Stomach smooth muscle (tissue), 2 donors: ENCODE measurements around the gene MAP10.

Experiments used
- H3K27ac ChIP-seq: one replicate; pipeline ENCODE4 v1.7.0; 2013; ENCODE audit warnings: mild to moderate bottlenecking, low read length, inconsistent platforms
- H3K27me3 ChIP-seq, 2 donors: one replicate each; pipeline ENCODE4 v1.7.0; 2013; ENCODE audit warnings: low read length in 2 of 2; ENCODE audit not compliant: insufficient read depth in 2 of 2, control insufficient read depth in 1 of 2
- H3K36me3 ChIP-seq, 2 donors: one replicate each; pipeline ENCODE4 v1.7.0; 2013; ENCODE audit warnings: low read length in 2 of 2; ENCODE audit not compliant: control insufficient read depth in 2 of 2, insufficient read depth in 2 of 2
- H3K4me1 ChIP-seq: one replicate; pipeline ENCODE4 v1.7.0; 2013; ENCODE audit warnings: low read length; ENCODE audit not compliant: control insufficient read depth, insufficient read depth
- H3K4me3 ChIP-seq, 2 donors: one replicate each; pipeline ENCODE4 v1.7.0; 2013; ENCODE audit warnings: low read length in 2 of 2
- H3K9ac ChIP-seq, 2 donors: one replicate each; pipeline ENCODE4 v1.7.0; 2013; ENCODE audit warnings: low read length in 2 of 2, mild to moderate bottlenecking in 1 of 2
- H3K9me3 ChIP-seq, 2 donors: one replicate each; pipeline ENCODE4 v1.7.0; 2013; ENCODE audit warnings: low read length in 2 of 2; ENCODE audit not compliant: control insufficient read depth in 2 of 2
- donor health status: healthy.
- donor health status: Pancreatic carcinoma.

The MAP10 gene

DNA sequence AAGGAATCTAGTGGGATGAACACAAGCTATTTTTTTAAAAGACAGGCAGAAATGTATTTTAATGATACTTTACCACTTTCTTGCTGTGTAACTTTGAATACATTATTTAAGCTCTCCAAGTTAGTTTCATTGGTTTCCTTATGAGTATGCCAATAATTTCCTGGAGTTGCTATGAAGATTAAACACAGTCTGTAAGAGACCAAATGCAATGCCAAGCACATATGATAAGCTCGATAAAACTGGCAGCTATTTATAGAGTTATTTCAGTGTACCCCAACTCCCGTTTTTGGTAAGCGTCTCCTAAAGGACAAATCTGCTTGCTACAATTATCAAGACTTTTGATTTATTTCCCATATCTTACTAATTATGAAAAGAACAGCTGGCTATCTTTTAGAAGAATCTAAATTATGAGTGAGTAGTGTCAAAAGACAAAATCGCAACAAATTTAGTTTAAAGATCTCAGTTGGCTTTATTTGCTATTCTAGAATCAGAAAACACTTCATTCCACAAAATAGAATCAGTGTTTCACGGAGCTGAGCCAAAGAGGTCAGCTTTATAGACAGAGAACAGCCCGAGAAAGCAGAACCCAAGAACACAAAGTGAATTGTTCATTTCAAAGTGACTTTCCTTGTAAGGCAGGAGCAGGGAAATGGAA is 7.2 kb upstream of the MAP10 start:
- H3K4me1 ChIP-seq = no peaks in the 10 kb centered on the region
- H3K4me3 ChIP-seq = no peak overlapping the region
- H3K9ac ChIP-seq = no peak overlapping the region
- no peaks in the 10 kb centered on the region for H3K36me3 ChIP-seq
- no peak overlapping the region for H3K27ac ChIP-seq
- no peaks in the 10 kb centered on the region for H3K9me3 ChIP-seq
- H3K27me3 ChIP-seq = no peaks in the 10 kb centered on the region

- Histone ChIP-seq H3K27me3 (no peaks in the 10 kb centered on the region), H3K36me3 (no peaks in the 10 kb centered on the region), H3K4me3 (no peak overlapping the region)
Observed at GRCh38 chr1:232798920-232799319, 6.3 kb upstream of the MAP10 start.

GRCh38 chr1:232806186-232806510 is 932 bp downstream of the MAP10 start:
- Histone ChIP-seq H3K4me1 (peaks cover 8% of the 10 kb centered on the region), H3K4me3 (peak overlapping the region; percentile 72 to 83), H3K27ac (peak overlapping the region; percentile 19), H3K36me3 (no peaks in the 10 kb centered on the region), H3K9me3 (peaks cover 0 to 3% of the 10 kb centered on the region in 2 donors), H3K27me3 (no peaks in the 10 kb centered on the region), H3K9ac (peak overlapping the region in 1 of 2 donors; percentile 2)

More at GRCh38 chr1:232798920-232799319, 6.3 kb upstream of the MAP10 start:
- no peaks in the 10 kb centered on the region for H3K4me1 ChIP-seq
- H3K27ac ChIP-seq = no peak overlapping the region
- H3K9me3 ChIP-seq = no peaks in the 10 kb centered on the region
- no peak overlapping the region for H3K9ac ChIP-seq

- H3K4me1 ChIP-seq = peaks cover under 1% of the 10 kb centered on the region
- no peak overlapping the region for H3K9ac ChIP-seq
- no peaks in the 10 kb centered on the region for H3K27me3 ChIP-seq
- H3K27ac ChIP-seq = no peak overlapping the region
- H3K36me3 ChIP-seq = no peaks in the 10 kb centered on the region
- H3K9me3 ChIP-seq = peaks cover 0 to 3% of the 10 kb centered on the region in 2 donors
- H3K4me3 ChIP-seq = no peak overlapping the region
Observed at GRCh38 chr1:232810856-232811255, 5.6 kb downstream of the MAP10 start.

- Histone ChIP-seq H3K27ac (no peak overlapping the region), H3K9me3 (no peaks in the 10 kb centered on the region), H3K4me1 (no peaks in the 10 kb centered on the region), H3K4me3 (no peak overlapping the region), H3K9ac (no peak overlapping the region), H3K27me3 (no peaks in the 10 kb centered on the region), H3K36me3 (no peaks in the 10 kb centered on the region)
Observed at GRCh38 chr1:232812560-232812959, 7.3 kb downstream of the MAP10 start.

- Histone ChIP-seq H3K9me3 (no peaks in the 10 kb centered on the region), H3K36me3 (no peaks in the 10 kb centered on the region), H3K27ac (no peak overlapping the region), H3K9ac (no peak overlapping the region), H3K27me3 (no peaks in the 10 kb centered on the region), H3K4me3 (no peak overlapping the region), H3K4me1 (no peaks in the 10 kb centered on the region)
Observed at GRCh38 chr1:232813097-232813496, 7.9 kb downstream of the MAP10 start.

DNA sequence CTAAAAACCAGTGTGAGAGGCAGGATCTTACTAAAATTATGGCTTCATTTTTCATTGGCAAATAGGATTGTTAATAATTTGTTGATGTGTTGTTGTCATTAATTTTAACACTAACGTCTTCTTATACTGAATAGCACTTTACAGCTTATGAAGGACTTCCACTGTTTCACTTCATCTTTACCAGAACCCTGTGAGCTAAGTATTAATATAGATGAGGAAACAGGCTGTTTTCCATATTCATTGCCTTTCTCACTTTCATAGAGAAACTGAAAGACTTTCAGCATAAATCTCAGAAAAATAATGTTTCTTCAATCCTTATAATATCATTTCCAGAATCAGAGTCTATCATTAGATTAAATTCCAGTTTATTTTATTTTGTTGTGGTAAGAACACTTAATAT is 8.5 kb downstream of the MAP10 start:
- Histone ChIP-seq H3K27me3 (no peaks in the 10 kb centered on the region), H3K4me3 (no peak overlapping the region), H3K9ac (no peak overlapping the region), H3K36me3 (no peaks in the 10 kb centered on the region), H3K27ac (no peak overlapping the region), H3K9me3 (no peaks in the 10 kb centered on the region), H3K4me1 (no peaks in the 10 kb centered on the region)

DNA sequence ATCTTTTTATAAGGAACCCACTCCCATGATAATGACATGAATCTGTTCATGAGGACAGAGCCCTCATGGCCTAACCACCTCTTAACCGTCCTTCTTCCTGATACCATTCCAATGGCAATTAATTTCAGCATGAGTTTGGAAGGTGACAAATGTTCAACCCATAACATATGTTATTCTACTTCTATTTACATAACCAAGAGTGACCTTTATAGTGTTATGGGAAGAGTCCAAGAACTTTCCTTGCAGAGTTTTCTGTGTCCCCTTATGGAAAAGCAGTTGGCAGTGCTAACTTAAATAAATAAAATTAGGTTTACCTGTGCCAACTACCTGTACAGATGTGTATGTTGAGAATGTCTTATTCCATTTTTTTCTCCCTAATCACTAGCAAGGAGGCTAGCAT is 11.1 kb downstream of the MAP10 start:
- Histone ChIP-seq H3K9ac (no peak overlapping the region), H3K4me1 (no peaks in the 10 kb centered on the region), H3K27me3 (no peaks in the 10 kb centered on the region), H3K4me3 (no peak overlapping the region), H3K27ac (no peak overlapping the region), H3K9me3 (no peaks in the 10 kb centered on the region), H3K36me3 (no peaks in the 10 kb centered on the region)

DNA sequence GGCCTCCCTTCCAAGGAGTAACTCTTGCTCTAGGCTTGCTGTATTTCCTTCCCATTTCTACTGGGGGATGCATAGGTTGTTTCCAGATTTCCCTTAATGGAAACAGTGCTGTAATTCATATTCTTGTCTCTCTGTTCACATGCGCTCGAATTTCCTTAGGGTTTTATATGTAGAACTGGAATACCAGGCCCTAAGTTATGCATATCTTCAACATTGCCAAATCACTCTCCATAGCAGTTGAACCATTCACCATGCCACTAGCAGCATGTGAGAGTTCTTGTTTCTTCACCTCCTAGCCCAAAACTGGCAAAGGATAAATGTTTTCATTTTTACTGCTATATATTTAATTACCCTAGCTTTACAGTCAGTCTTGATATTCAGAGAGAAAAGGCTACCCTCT is 12.8 kb downstream of the MAP10 start:
- H3K27me3 ChIP-seq = no peaks in the 10 kb centered on the region
- no peaks in the 10 kb centered on the region for H3K9me3 ChIP-seq
- H3K4me1 ChIP-seq = no peaks in the 10 kb centered on the region
- no peak overlapping the region for H3K4me3 ChIP-seq
- no peak overlapping the region for H3K27ac ChIP-seq
- no peaks in the 10 kb centered on the region for H3K36me3 ChIP-seq
- H3K9ac ChIP-seq = no peak overlapping the region

DNA sequence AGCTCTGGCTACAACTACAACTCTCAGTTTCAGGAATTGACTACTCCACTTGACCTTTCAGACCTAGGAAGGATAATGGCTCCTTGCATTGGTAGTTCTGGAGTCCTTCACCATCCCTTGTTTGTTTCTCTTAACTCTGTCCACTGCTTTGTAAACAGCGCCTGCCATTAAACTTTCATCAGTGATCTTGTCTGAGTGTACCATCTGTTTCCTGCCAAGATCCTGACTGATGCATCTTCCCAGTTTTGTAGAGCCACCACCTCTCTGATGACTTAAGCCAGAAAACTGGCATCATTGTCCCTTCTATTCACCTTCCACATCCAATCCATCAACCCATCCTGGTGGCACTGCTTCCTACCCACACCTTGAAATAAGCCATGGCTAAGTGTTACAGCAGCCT is 15.2 kb downstream of the MAP10 start:
- Histone ChIP-seq H3K27ac (no peak overlapping the region), H3K4me1 (no peaks in the 10 kb centered on the region), H3K9me3 (no peaks in the 10 kb centered on the region), H3K9ac (no peak overlapping the region), H3K27me3 (no peaks in the 10 kb centered on the region), H3K36me3 (no peaks in the 10 kb centered on the region), H3K4me3 (no peak overlapping the region)

DNA sequence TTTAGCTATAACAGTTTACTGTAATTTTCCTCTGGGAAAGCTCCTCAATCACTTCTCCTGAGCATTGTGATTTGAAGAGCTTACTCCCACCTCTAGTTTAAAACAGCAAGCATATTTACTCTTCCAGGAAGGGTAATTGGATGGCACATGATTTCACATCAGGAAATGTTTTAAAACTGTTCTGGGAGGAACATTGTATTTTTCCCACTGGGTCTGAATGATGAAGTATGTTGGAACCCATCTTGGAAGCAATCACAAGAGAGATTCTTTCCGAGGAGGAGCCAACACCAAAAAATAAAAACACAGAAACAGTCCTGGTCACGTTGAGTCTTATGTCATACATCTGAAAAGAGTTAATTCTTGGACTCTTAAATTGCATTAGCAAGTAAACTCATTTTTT is 17.3 kb downstream of the MAP10 start:
- Histone ChIP-seq H3K9ac (no peak overlapping the region), H3K9me3 (no peaks in the 10 kb centered on the region), H3K4me1 (no peaks in the 10 kb centered on the region), H3K36me3 (no peaks in the 10 kb centered on the region), H3K27ac (no peak overlapping the region), H3K4me3 (no peak overlapping the region), H3K27me3 (no peaks in the 10 kb centered on the region)
